PC-3 (cell line): ENCODE results near the gene RDH12.

Experiments used
- EZH2 ChIP-seq: fragments of 300-600 bp; sonication (generic); IDR thresholded peaks from one replicate; pipeline ENCODE4 v1.6.1; 2017; ENCODE audit warnings: antibody characterized with exemption, mild to moderate bottlenecking, low read length; ENCODE audit not compliant: unreplicated experiment
- TF ChIP-seq, protein P1 (sequence below): fragments of 300-600 bp; sonication (generic); conservative IDR thresholded peaks from 2 replicates; pipeline ENCODE4 v1.5.1; 2017; ENCODE audit warnings: antibody characterized with exemption, low read depth, mild to moderate bottlenecking, low read length

GRCh38 chr14:67697006-67697405 is 4.7 kb upstream of the RDH12 start:
- TF ChIP-seq, protein P1, sequence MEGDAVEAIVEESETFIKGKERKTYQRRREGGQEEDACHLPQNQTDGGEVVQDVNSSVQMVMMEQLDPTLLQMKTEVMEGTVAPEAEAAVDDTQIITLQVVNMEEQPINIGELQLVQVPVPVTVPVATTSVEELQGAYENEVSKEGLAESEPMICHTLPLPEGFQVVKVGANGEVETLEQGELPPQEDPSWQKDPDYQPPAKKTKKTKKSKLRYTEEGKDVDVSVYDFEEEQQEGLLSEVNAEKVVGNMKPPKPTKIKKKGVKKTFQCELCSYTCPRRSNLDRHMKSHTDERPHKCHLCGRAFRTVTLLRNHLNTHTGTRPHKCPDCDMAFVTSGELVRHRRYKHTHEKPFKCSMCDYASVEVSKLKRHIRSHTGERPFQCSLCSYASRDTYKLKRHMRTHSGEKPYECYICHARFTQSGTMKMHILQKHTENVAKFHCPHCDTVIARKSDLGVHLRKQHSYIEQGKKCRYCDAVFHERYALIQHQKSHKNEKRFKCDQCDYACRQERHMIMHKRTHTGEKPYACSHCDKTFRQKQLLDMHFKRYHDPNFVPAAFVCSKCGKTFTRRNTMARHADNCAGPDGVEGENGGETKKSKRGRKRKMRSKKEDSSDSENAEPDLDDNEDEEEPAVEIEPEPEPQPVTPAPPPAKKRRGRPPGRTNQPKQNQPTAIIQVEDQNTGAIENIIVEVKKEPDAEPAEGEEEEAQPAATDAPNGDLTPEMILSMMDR: no peak
- TF ChIP-seq EZH2: no peak
